Prostate gland (tissue), 2 donors: ENCODE measurements around the gene PCID2. TPM values are rescaled to one million over a fixed set of nuclear protein-coding genes. Genes with fewer than 3 reads are reported as not detected.

Experiments used
- DNase-seq: peaks from one replicate; pipeline ENCODE4 v3.0.0-alpha.2; 2019; ENCODE audit warnings: low spot score
- H3K27ac ChIP-seq, 2 donors: fragments of 200-600 bp; sonication (generic); 2 replicates each; pipeline ENCODE4 v1.5.1; 2017 to 2019
- H3K27me3 ChIP-seq: fragments of 200-600 bp; sonication (generic); replicated peaks from 2 replicates; pipeline ENCODE4 v1.5.1; 2019; ENCODE audit not compliant: insufficient read depth
- H3K36me3 ChIP-seq, 2 donors: fragments of 200-600 bp; sonication (generic); 1 replicate in 1 of 2; 2 replicates in 1 of 2; pipeline versions ENCODE4 v1.5.1 to v1.8.1; 2017 to 2019
- H3K4me1 ChIP-seq: fragments of 200-600 bp; sonication (generic); replicated peaks from 2 replicates; pipeline ENCODE4 v1.5.1; 2019
- H3K4me3 ChIP-seq, 2 donors: fragments of 200-600 bp; sonication (generic); 2 replicates each; pipeline ENCODE4 v1.5.1; 2017 to 2019
- H3K9me3 ChIP-seq: fragments of 200-600 bp; sonication (generic); 2 replicates; pipeline ENCODE4 v1.5.1; 2017
- CTCF ChIP-seq, 4 experiments: fragments of 200-600 bp in 2 of 4; fragments of 450-650 bp in 2 of 4; sonication (generic) in 2 of 4; IDR thresholded peaks; 1 replicate in 3 of 4; 2 replicates in 1 of 4; pipeline ENCODE4 v1.5.1; 2016 to 2019; ENCODE audit warnings: antibody characterized with exemption in 4 of 4, mild to moderate bottlenecking in 2 of 4, moderate library complexity in 2 of 4
- POLR2A ChIP-seq: fragments of 450-650 bp; IDR thresholded peaks from one replicate; pipeline ENCODE4 v1.6.1; 2016; ENCODE audit warnings: antibody characterized with exemption, mild to moderate bottlenecking
- POLR2AphosphoS5 ChIP-seq: sonication (generic); formaldehyde crosslinking; IDR thresholded peaks from one replicate; pipeline ENCODE4 v1.6.1; 2017; ENCODE audit warnings: antibody characterized with exemption
- WGBS: methylation state at CpG from one replicate; pipeline ENCODE4 v1.1.5; 2018; 5-methylcytosine and 5-hydroxymethylcytosine counted together
- intact Hi-C: fragments of 100-400 bp; cut with DNase I; formaldehyde crosslinking; loops from one replicate; pipeline ENCODE4 v1.14.2; 2022
- total RNA-seq, 2 donors: library from RNA; depleted of rRNA; stranded (reverse); fragments of >200 nt; gene quantifications; one replicate each; pipeline ENCODE4 v1.1.0, GENCODE V29; 2016

Gene PCID2
- total RNA-seq, 2 donors from 2014 or later: 47.7 to 48.6 TPM

GRCh38 chr13:113209759-113210421 lies 1.4 kb upstream of the PCID2 start:
- DNase-seq: peak; percentile 39
- Histone ChIP-seq H3K27ac (peak overlapping the region; percentile 99), H3K36me3 (no peaks in the 10 kb centered on the region), H3K4me1 (peaks cover 13% of the 10 kb centered on the region), H3K4me3 (peak overlapping the region; percentile 94 to 96), H3K27me3 (no peaks in the 10 kb centered on the region), H3K9me3 (no peaks in the 10 kb centered on the region)
- under 1% methylated on average over 35 of the region's 67 CpGs for WGBS
- intact Hi-C loops: loop anchor here (5.0 to 10.0 kb wide), 3 partner anchors 53 to 265 kb away; partner anchors contain the start of genes LAMP1 and PROZ
- TF ChIP-seq POLR2A (peak; percentile 6), CTCF (IDR thresholded peaks at IDR 0.05) (peak in 1 of 4 experiments; percentile 17), POLR2AphosphoS5 (no peak)

- no peaks in the 10 kb centered on the region for H3K9me3 ChIP-seq
- no peak for TF ChIP-seq CTCF (IDR thresholded peaks at IDR 0.05)
- TF ChIP-seq POLR2AphosphoS5: no peak
- no peak for TF ChIP-seq POLR2A
- H3K4me1 ChIP-seq: peaks cover 11% of the 10 kb centered on the region
- peak within 1 kb of the TSS; percentile 94 to 96 for H3K4me3 ChIP-seq
- peak; percentile 76 for DNase-seq
- H3K27ac ChIP-seq: peak within 1 kb of the TSS; percentile 99
- intact Hi-C loops: loop anchor here (5.0 kb wide), 2 partner anchors 52 to 88 kb away; partner anchors contain the start of genes LAMP1 and PROZ
- H3K36me3 ChIP-seq: no peaks in the 10 kb centered on the region
- no CpG with 5 or more reads among the region's 66 CpGs for WGBS
- no peaks in the 10 kb centered on the region for H3K27me3 ChIP-seq
Observed at GRCh38 chr13:113209336-113209758, 878 bp upstream of the PCID2 start, which contains the start of gene CUL4A. Gene CUL4A, plus strand, starts transcription at chr13:113209613. Its CDS starts 15 bp downstream, at chr13:113209628.

GRCh38 chr13:113207890-113208420 lies 514 bp downstream of the PCID2 start:
- Histone ChIP-seq H3K36me3 (no peaks in the 10 kb centered on the region), H3K27me3 (no peaks in the 10 kb centered on the region), H3K4me3 (peak overlapping the region; percentile 94 to 96), H3K9me3 (no peaks in the 10 kb centered on the region), H3K27ac (peak overlapping the region; percentile 99), H3K4me1 (peaks cover 11% of the 10 kb centered on the region)
- intact Hi-C loops: loop anchor here (5.0 kb wide), 2 partner anchors 51 to 89 kb away; partner anchors contain the start of genes LAMP1 and PROZ
- no peak for DNase-seq
- 0% methylated on average over 22 of the region's 44 CpGs for WGBS
- TF ChIP-seq POLR2A (no peak), POLR2AphosphoS5 (no peak), CTCF (IDR thresholded peaks at IDR 0.05) (no peak)

GRCh38 chr13:113207460-113207859 lies 1.0 kb downstream of the PCID2 start:
- TF ChIP-seq POLR2AphosphoS5 (no peak), CTCF (IDR thresholded peaks at IDR 0.05) (no peak), POLR2A (no peak)

More at GRCh38 chr13:113207460-113207859, 1.0 kb downstream of the PCID2 start:
- H3K4me1 ChIP-seq: peaks cover 11% of the 10 kb centered on the region
- peak overlapping the region; percentile 94 to 96 for H3K4me3 ChIP-seq
- 21% methylated on average over 3 of the region's 3 CpGs for WGBS
- no peaks in the 10 kb centered on the region for H3K36me3 ChIP-seq
- peak overlapping the region; percentile 99 for H3K27ac ChIP-seq
- intact Hi-C loops: loop anchor here (5.0 kb wide), 2 partner anchors 50 to 90 kb away; partner anchors contain the start of genes LAMP1 and PROZ
- no peak for DNase-seq
- H3K9me3 ChIP-seq: no peaks in the 10 kb centered on the region
- no peaks in the 10 kb centered on the region for H3K27me3 ChIP-seq
